SK-N-SH (cell line): ENCODE results near the gene MTA3. TPM values are rescaled to one million over a fixed set of nuclear protein-coding genes. Genes with fewer than 3 reads are reported as not detected.

Source experiments
- CTCF ChIA-PET: fragments of 300-600, 350-600 bp; formaldehyde crosslinking; extraction: SDS; loops from one replicate; lab custom pipeline; 2021; lab: Yijun Ruan, JAX
- POLR2A ChIA-PET: fragments of 350-600 bp; sonication (Branson Sonifier 250); formaldehyde crosslinking; extraction: SDS; loops from one replicate; lab custom pipeline; 2020; ENCODE audit warnings: antibody characterized with exemption, inconsistent platforms; lab: Yijun Ruan, JAX
- DNase-seq: peaks from one replicate; pipeline ENCODE4 v3.0.0; 2012
- H2AFZ ChIP-seq: fragments of 200-600 bp; sonication (generic); 2 replicates; pipeline ENCODE4 v1.8.1; 2016; ENCODE audit warnings: antibody characterized with exemption, mild to moderate bottlenecking, low read depth
- H3F3A ChIP-seq: fragments of 200-600 bp; sonication (generic); replicated peaks from 2 replicates; pipeline ENCODE3; 2016; ENCODE audit warnings: antibody characterized with exemption, mild to moderate bottlenecking; ENCODE audit not compliant: insufficient read depth
- H3K27ac ChIP-seq, 2 experiments: fragments of 200-500 bp in 1 of 2; fragments of 200-600 bp in 1 of 2; sonication (Bioruptor generic) in 1 of 2; sonication (generic), shearing (Covaris generic) in 1 of 2; 2 replicates each; pipeline versions ENCODE4 v1.5.1 to v1.6.1; 2014 to 2016; ENCODE audit warnings: low read depth in 2 of 2, inconsistent platforms in 1 of 2, low read length in 1 of 2, mild to moderate bottlenecking in 1 of 2, mixed read lengths in 1 of 2
- H3K27me3 ChIP-seq: fragments of 200-600 bp; sonication (generic), shearing (Covaris generic); 2 replicates; pipeline ENCODE4 v1.6.1; 2016; ENCODE audit warnings: mixed run types; ENCODE audit not compliant: insufficient read depth
- H3K36me3 ChIP-seq, 2 experiments: fragments of 200-500 bp in 1 of 2; fragments of 200-600 bp in 1 of 2; sonication (Bioruptor generic) in 1 of 2; sonication (generic) in 1 of 2; replicated peaks in 1 of 2; 2 replicates each; pipeline versions ENCODE3 to v1.5.1; 2014 to 2016; ENCODE audit warnings: low read length in 1 of 2, mild to moderate bottlenecking in 1 of 2; ENCODE audit not compliant: insufficient read depth in 2 of 2, control insufficient read depth in 1 of 2
- H3K4me1 ChIP-seq, 2 experiments: fragments of 200-500 bp in 1 of 2; fragments of 200-600 bp in 1 of 2; sonication (Bioruptor generic) in 1 of 2; sonication (generic), shearing (Covaris generic) in 1 of 2; 2 replicates each; pipeline versions ENCODE4 v1.5.1 to v1.6.1; 2014 to 2016; ENCODE audit warnings: low read depth in 1 of 2, low read length in 1 of 2, mixed run types in 1 of 2; ENCODE audit not compliant: insufficient read depth in 2 of 2, control insufficient read depth in 1 of 2
- H3K4me2 ChIP-seq: fragments of 200-600 bp; sonication (generic), shearing (Covaris generic); 2 replicates; pipeline ENCODE4 v1.6.1; 2017; ENCODE audit warnings: mixed run types
- H3K4me3 ChIP-seq, 2 experiments: fragments of 200-500 bp in 1 of 2; fragments of 200-600 bp in 1 of 2; sonication (Bioruptor generic) in 1 of 2; sonication (generic), shearing (Covaris generic) in 1 of 2; 2 replicates each; pipeline versions ENCODE4 v1.5.1 to v1.8.1; 2014 to 2016; ENCODE audit warnings: low read depth in 2 of 2, inconsistent platforms in 1 of 2, low read length in 1 of 2, mild to moderate bottlenecking in 1 of 2, mixed read lengths in 1 of 2, moderate library complexity in 1 of 2
- H3K79me2 ChIP-seq: fragments of 200-600 bp; sonication (generic); 2 replicates; pipeline ENCODE4 v1.8.1; 2017; ENCODE audit warnings: mild to moderate bottlenecking; ENCODE audit not compliant: insufficient read depth
- H3K9ac ChIP-seq: fragments of 200-600 bp; sonication (generic); 2 replicates; pipeline ENCODE4 v1.6.1; 2017; ENCODE audit warnings: mixed run types
- H3K9me2 ChIP-seq: fragments of 200-600 bp; sonication (generic); 2 replicates; pipeline ENCODE4 v1.6.1; 2017; ENCODE audit warnings: mixed run types
- H3K9me3 ChIP-seq: fragments of 200-600 bp; sonication (generic); 2 replicates; pipeline ENCODE4 v1.6.1; 2017; ENCODE audit warnings: mixed run types, mild to moderate bottlenecking, moderate library complexity
- H4K20me1 ChIP-seq: fragments of 200-600 bp; sonication (generic); 2 replicates; pipeline ENCODE4 v1.6.1; 2017; ENCODE audit warnings: mild to moderate bottlenecking, mixed run types; ENCODE audit not compliant: insufficient read depth
- CTCF ChIP-seq: fragments of 200-600 bp; sonication (generic); IDR thresholded peaks from 2 replicates; pipeline ENCODE4 v1.6.1; 2017; ENCODE audit warnings: antibody characterized with exemption, mild to moderate bottlenecking, moderate library complexity
- ELF1 ChIP-seq: IDR thresholded peaks from 2 replicates; pipeline ENCODE4 v1.4.0; 2012
- EP300 ChIP-seq, 2 experiments: IDR thresholded peaks; 2 replicates each; pipeline versions ENCODE4 v1.4.0 to v1.6.1; 2012; ENCODE audit warnings: borderline replicate concordance in 1 of 2, low read depth in 1 of 2, low read length in 1 of 2
- EZH2phosphoT487 ChIP-seq: fragments of 200-600 bp; sonication (generic); IDR thresholded peaks from 2 replicates; pipeline ENCODE4 v1.6.1; 2017; ENCODE audit warnings: low read depth, mixed run types, mild to moderate bottlenecking, antibody characterized with exemption, moderate library complexity, borderline replicate concordance
- FOXJ3 ChIP-seq: sonication (generic); formaldehyde crosslinking; IDR thresholded peaks from 2 replicates; pipeline ENCODE4 v1.5.1; 2020; ENCODE audit warnings: mild to moderate bottlenecking, missing genetic modification reagents
- MXI1 ChIP-seq: IDR thresholded peaks from 2 replicates; pipeline ENCODE4 v1.6.1; 2012; ENCODE audit warnings: mild to moderate bottlenecking, low read depth, low read length, improper control_type of control experiment
- NFIC ChIP-seq: IDR thresholded peaks from 2 replicates; pipeline ENCODE4 v1.4.0; 2012; ENCODE audit warnings: borderline replicate concordance
- POLR2AphosphoS5 ChIP-seq: IDR thresholded peaks from 2 replicates; pipeline ENCODE4 v1.6.1; 2012; ENCODE audit warnings: low read depth, low read length
- RXRA ChIP-seq: IDR thresholded peaks from 2 replicates; pipeline ENCODE4 v1.4.0; 2012; ENCODE audit warnings: low read depth, mild to moderate bottlenecking, borderline replicate concordance
- SIN3A ChIP-seq: IDR thresholded peaks from 2 replicates; pipeline ENCODE4 v1.6.1; 2012; ENCODE audit warnings: low read depth, mild to moderate bottlenecking, low read length, moderate library complexity, borderline replicate concordance
- SMC3 ChIP-seq: IDR thresholded peaks from 2 replicates; pipeline ENCODE4 v1.6.1; 2012; ENCODE audit warnings: low read depth, low read length, improper control_type of control experiment
- TAF1 ChIP-seq: IDR thresholded peaks from 2 replicates; pipeline ENCODE4 v1.6.1; 2012; ENCODE audit warnings: low read depth, mild to moderate bottlenecking, low read length, moderate library complexity, borderline replicate concordance
- TCF12 ChIP-seq: IDR thresholded peaks from 2 replicates; pipeline ENCODE4 v1.4.0; 2012
- TEAD4 ChIP-seq: IDR thresholded peaks from 2 replicates; pipeline ENCODE4 v1.4.0; 2012; ENCODE audit warnings: mild to moderate bottlenecking, borderline replicate concordance; ENCODE audit not compliant: insufficient read depth
- ZBTB33 ChIP-seq: IDR thresholded peaks from 2 replicates; pipeline ENCODE4 v1.4.0; 2012; ENCODE audit warnings: low read depth, borderline replicate concordance
- WGBS: methylation state at CpG from one replicate; pipeline ENCODE4 v1.1.6; 2017; ENCODE audit warnings: low lambda C conversion rate; 5-methylcytosine and 5-hydroxymethylcytosine counted together
- polyA plus RNA-seq, 3 experiments: library from polyadenylated mRNA; depleted of rRNA; stranded (reverse); fragments of >200 nt; gene quantifications; 2 replicates each; pipeline ENCODE4 v1.2.3, GENCODE V29; 2012
- TF ChIP-seq, protein P1 (sequence below): IDR thresholded peaks from 2 replicates; pipeline ENCODE4 v1.6.1; 2012; ENCODE audit warnings: mild to moderate bottlenecking, low read depth, low read length, moderate library complexity
- TF ChIP-seq, protein P2 (sequence below): fragments of 150-350 bp; IDR thresholded peaks from 2 replicates; pipeline ENCODE4 v1.6.1; 2017; ENCODE audit warnings: antibody characterized with exemption, low read length, low read depth, borderline replicate concordance

Gene MTA3
- polyA plus RNA-seq, 1 of the 3 experiments (the other 2 are of a cell fraction), result 30.8 TPM

GRCh38 chr2:42685303-42685702 lies 116.9 kb downstream of the MTA3 start:
- H3K27ac ChIP-seq, result no peak overlapping the region
- no peak overlapping the region for H2AFZ ChIP-seq
- H3K79me2 ChIP-seq, result no peaks in the 10 kb centered on the region
- WGBS, result 83% methylated on average over 5 of the region's 5 CpGs
- ChIA-PET POLR2A (no interaction called here), CTCF (interaction anchor here (0.8 to 2.3 kb wide), 2 partner anchors 9 to 21 kb away, joined by 3 to 8 read pairs; no protein-coding TSS in a partner anchor)
- no peak overlapping the region for H3K4me2 ChIP-seq
- no peaks in the 10 kb centered on the region for H4K20me1 ChIP-seq
- peaks cover 9 to 13% of the 10 kb centered on the region in 2 experiments for H3K36me3 ChIP-seq
- H3F3A ChIP-seq, result no peaks in the 10 kb centered on the region
- H3K4me1 ChIP-seq, result no peaks in the 10 kb centered on the region
- DNase-seq, result no peak
- H3K9me2 ChIP-seq, result no peaks in the 10 kb centered on the region
- H3K9me3 ChIP-seq, result no peaks in the 10 kb centered on the region
- no peak overlapping the region for H3K9ac ChIP-seq
- H3K27me3 ChIP-seq, result no peaks in the 10 kb centered on the region
- TF ChIP-seq TCF12, result no peak
- TF ChIP-seq, protein P1, sequence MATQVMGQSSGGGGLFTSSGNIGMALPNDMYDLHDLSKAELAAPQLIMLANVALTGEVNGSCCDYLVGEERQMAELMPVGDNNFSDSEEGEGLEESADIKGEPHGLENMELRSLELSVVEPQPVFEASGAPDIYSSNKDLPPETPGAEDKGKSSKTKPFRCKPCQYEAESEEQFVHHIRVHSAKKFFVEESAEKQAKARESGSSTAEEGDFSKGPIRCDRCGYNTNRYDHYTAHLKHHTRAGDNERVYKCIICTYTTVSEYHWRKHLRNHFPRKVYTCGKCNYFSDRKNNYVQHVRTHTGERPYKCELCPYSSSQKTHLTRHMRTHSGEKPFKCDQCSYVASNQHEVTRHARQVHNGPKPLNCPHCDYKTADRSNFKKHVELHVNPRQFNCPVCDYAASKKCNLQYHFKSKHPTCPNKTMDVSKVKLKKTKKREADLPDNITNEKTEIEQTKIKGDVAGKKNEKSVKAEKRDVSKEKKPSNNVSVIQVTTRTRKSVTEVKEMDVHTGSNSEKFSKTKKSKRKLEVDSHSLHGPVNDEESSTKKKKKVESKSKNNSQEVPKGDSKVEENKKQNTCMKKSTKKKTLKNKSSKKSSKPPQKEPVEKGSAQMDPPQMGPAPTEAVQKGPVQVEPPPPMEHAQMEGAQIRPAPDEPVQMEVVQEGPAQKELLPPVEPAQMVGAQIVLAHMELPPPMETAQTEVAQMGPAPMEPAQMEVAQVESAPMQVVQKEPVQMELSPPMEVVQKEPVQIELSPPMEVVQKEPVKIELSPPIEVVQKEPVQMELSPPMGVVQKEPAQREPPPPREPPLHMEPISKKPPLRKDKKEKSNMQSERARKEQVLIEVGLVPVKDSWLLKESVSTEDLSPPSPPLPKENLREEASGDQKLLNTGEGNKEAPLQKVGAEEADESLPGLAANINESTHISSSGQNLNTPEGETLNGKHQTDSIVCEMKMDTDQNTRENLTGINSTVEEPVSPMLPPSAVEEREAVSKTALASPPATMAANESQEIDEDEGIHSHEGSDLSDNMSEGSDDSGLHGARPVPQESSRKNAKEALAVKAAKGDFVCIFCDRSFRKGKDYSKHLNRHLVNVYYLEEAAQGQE, result no peak
- TF ChIP-seq TEAD4, result no peak
- no peak for TF ChIP-seq EP300 (IDR thresholded peaks at IDR 0.05; ENCODE audit: borderline replicate concordance in 1 of 2, low read depth in 1 of 2, low read length in 1 of 2)
- TF ChIP-seq, protein P2, sequence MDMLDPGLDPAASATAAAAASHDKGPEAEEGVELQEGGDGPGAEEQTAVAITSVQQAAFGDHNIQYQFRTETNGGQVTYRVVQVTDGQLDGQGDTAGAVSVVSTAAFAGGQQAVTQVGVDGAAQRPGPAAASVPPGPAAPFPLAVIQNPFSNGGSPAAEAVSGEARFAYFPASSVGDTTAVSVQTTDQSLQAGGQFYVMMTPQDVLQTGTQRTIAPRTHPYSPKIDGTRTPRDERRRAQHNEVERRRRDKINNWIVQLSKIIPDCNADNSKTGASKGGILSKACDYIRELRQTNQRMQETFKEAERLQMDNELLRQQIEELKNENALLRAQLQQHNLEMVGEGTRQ, result no peak
- no peak for TF ChIP-seq NFIC
- TF ChIP-seq CTCF, result no peak
- TF ChIP-seq ELF1, result no peak
- no peak overlapping the region for H3K4me3 ChIP-seq

DNA sequence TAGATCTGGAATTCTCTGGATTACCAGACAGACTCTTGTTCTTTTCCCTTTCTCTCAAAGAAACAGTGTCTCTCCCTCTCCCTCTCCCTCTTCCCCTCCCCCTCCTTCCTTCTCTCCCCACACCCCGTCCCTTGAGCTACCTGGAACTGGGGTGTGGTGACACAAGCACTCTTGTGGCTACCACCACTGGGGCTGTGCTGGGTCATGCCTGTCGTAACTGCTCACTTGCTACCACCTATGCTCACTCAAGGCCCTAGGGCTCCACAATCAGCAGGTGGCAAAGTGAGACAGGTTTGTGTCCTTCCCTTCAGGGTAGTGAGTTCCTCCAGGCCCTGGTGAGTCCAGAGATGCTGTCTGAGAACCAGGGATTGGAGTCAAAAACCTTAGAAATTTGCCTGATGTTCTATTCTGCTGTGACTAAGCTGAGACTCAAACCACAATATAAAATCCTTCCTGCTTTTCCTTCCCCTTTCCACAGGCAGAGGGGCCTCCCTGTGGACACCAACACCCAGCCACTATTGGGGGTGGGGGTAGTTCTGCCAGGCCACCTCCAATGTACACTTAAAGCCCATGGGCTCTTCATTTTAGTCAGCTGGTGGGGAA lies 124.7 kb downstream of the MTA3 start:
- H3K27me3 ChIP-seq, result no peaks in the 10 kb centered on the region
- 92% methylated on average over 2 of the region's 2 CpGs for WGBS
- POLR2A ChIA-PET, result no interaction called here
- peaks cover 5% of the 10 kb centered on the region for H3F3A ChIP-seq
- H3K36me3 ChIP-seq, result peaks cover 2 to 8% of the 10 kb centered on the region in 2 experiments
- H3K4me3 ChIP-seq, result no peak overlapping the region
- CTCF ChIA-PET, result interaction anchor here (0.8 kb wide), 1 partner anchor 64 kb away, joined by 3 read pairs; no protein-coding TSS in a partner anchor
- no peak overlapping the region for H3K9ac ChIP-seq
- H3K27ac ChIP-seq, result no peak overlapping the region
- DNase-seq, result no peak
- H3K9me2 ChIP-seq, result no peaks in the 10 kb centered on the region
- no peaks in the 10 kb centered on the region for H4K20me1 ChIP-seq
- peaks cover 0 to 23% of the 10 kb centered on the region in 2 experiments; a peak in 2 of 4 replicates for H3K4me1 ChIP-seq
- no peak overlapping the region for H2AFZ ChIP-seq
- no peak overlapping the region for H3K4me2 ChIP-seq
- no peaks in the 10 kb centered on the region for H3K9me3 ChIP-seq
- H3K79me2 ChIP-seq, result peaks cover 6% of the 10 kb centered on the region; the same call in 1 of the 2 replicates
- TF ChIP-seq POLR2AphosphoS5 (no peak), EP300 (IDR thresholded peaks at IDR 0.05; ENCODE audit: borderline replicate concordance in 1 of 2, low read depth in 1 of 2, low read length in 1 of 2) (no peak), SIN3A (no peak), MXI1 (no peak), ZBTB33 (no peak), FOXJ3 (CRISPR knock-in tag) (no peak), RXRA (no peak), TAF1 (no peak), EZH2phosphoT487 (no peak), SMC3 (no peak), ELF1 (no peak)
